Lung (tissue), 12 donors: Measurements from ENCODE around the gene HIPK2. TPM values are rescaled to one million over a fixed set of nuclear protein-coding genes. Genes with fewer than 3 reads are reported as not detected.

Experiments used
- ATAC-seq: fragments of 200-7000 bp; cut with Tn5 transposase; one replicate; pipeline ENCODE4 v1.9.1; 2020; ENCODE audit warnings: moderate number of reproducible peaks; ENCODE audit not compliant: insufficient read depth, low FRiP score
- DNase-seq, 3 donors: peaks; one replicate each; pipeline ENCODE4 v3.0.0-alpha.2; 2013 to 2017
- H3K27ac ChIP-seq, 2 donors: one replicate each; pipeline ENCODE4 v1.5.1; 2013; ENCODE audit warnings: mild to moderate bottlenecking in 2 of 2, moderate library complexity in 2 of 2, control low read depth in 1 of 2, inconsistent platforms in 1 of 2, low read depth in 1 of 2, low read length in 1 of 2
- H3K27me3 ChIP-seq, 3 donors: one replicate each; pipeline ENCODE4 v1.5.1; 2013; ENCODE audit warnings: low read length in 2 of 3; ENCODE audit not compliant: control insufficient read depth in 3 of 3, insufficient read depth in 3 of 3
- H3K36me3 ChIP-seq, 4 donors: one replicate each; pipeline ENCODE4 v1.5.1; 2013; ENCODE audit warnings: low read length in 4 of 4, mild to moderate bottlenecking in 1 of 4, moderate library complexity in 1 of 4; ENCODE audit not compliant: control insufficient read depth in 4 of 4, insufficient read depth in 4 of 4
- H3K4me1 ChIP-seq, 5 donors: one replicate each; pipeline ENCODE4 v1.5.1; 2013; ENCODE audit warnings: low read length in 5 of 5, mild to moderate bottlenecking in 2 of 5, moderate library complexity in 1 of 5; ENCODE audit not compliant: control insufficient read depth in 5 of 5, insufficient read depth in 5 of 5
- H3K4me3 ChIP-seq: one replicate; pipeline ENCODE4 v1.5.1; 2013; ENCODE audit warnings: mild to moderate bottlenecking, control low read depth, moderate library complexity
- H3K9ac ChIP-seq, 2 donors: one replicate each; pipeline ENCODE4 v1.5.1; 2013; ENCODE audit warnings: low read length in 2 of 2, control low read depth in 1 of 2; ENCODE audit not compliant: insufficient read depth in 1 of 2
- H3K9me3 ChIP-seq, 4 donors: one replicate each; pipeline ENCODE4 v1.5.1; 2013; ENCODE audit warnings: low read length in 3 of 4, mild to moderate bottlenecking in 1 of 4, moderate library complexity in 1 of 4; ENCODE audit not compliant: control insufficient read depth in 4 of 4, insufficient read depth in 3 of 4
- WGBS, 2 donors: extraction: QIAGEN DNeasy Blood & Tissue Kit; methylation state at CpG; one replicate each; pipeline ENCODE4 v1.1.7; 2013; 5-methylcytosine and 5-hydroxymethylcytosine counted together
- polyA plus RNA-seq, 2 donors: library from polyadenylated mRNA; stranded (reverse); fragments of 200-250 nt; gene quantifications; one replicate each; pipeline ENCODE4 v1.2.1, GENCODE V29; 2013
- total RNA-seq, 2 donors: library from RNA; depleted of rRNA in 1 of 2; stranded (reverse); fragments of >200 nt in 1 of 2; gene quantifications; one replicate each; pipeline ENCODE4 v1.2.1, GENCODE V29; 2014 to 2021
- TF ChIP-seq, protein P1 (sequence below): IDR thresholded peaks from 2 replicates; pipeline ENCODE4 v1.5.1; 2012; ENCODE audit warnings: mild to moderate bottlenecking; ENCODE audit errors: control extremely low read depth, extremely low read depth
- donor health status: control.
- donor health status: control.
- donor health status: Bipolar disorder and iron deficiency.
- donor health status: healthy.
- donor health status: DM: yes; HTN: yes; CAD: no.

The HIPK2 gene
- total and polyA plus RNA-seq, 4 donors = 8.7 to 65.1 (median 18.3) TPM

DNA sequence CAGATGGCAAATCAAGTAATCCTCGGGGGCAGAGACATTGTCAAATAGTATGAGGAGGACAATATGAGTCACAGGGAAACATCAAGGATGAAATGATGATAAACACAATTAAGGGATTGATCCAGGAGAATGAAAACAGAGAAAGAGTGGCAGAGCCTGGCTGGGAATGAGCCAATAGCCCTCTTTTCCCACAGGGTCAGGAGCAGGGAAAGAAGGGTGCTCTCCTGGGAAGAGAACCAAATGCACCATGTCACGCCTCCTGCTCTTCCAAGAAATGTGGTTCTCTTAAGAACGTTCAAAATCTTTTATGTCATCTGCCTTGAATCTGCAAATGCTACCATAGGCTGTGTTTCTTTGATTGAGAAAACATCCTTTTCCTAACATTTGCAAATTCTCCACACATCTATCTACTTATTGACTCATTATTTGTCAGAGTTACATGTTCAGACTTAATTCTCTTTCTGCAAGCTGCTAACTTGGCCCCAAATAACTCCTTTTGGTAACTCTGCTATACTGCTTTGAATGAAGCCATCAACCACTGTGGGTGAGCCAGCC is 50.6 kb downstream of the HIPK2 start:
- Histone ChIP-seq H3K4me1 (peaks cover 6 to 65% (median 13%) of the 10 kb centered on the region in 5 donors), H3K4me3 (no peak overlapping the region), H3K36me3 (peaks cover 0 to 4% (median 2%) of the 10 kb centered on the region in 4 donors), H3K9ac (no peak overlapping the region), H3K27ac (peak overlapping the region; percentile 63 to 67), H3K27me3 (no peaks in the 10 kb centered on the region), H3K9me3 (no peaks in the 10 kb centered on the region)
- WGBS, 2 donors = 63 to 70% methylated on average over 3 of the region's 3 CpGs
- TF ChIP-seq, protein P1, sequence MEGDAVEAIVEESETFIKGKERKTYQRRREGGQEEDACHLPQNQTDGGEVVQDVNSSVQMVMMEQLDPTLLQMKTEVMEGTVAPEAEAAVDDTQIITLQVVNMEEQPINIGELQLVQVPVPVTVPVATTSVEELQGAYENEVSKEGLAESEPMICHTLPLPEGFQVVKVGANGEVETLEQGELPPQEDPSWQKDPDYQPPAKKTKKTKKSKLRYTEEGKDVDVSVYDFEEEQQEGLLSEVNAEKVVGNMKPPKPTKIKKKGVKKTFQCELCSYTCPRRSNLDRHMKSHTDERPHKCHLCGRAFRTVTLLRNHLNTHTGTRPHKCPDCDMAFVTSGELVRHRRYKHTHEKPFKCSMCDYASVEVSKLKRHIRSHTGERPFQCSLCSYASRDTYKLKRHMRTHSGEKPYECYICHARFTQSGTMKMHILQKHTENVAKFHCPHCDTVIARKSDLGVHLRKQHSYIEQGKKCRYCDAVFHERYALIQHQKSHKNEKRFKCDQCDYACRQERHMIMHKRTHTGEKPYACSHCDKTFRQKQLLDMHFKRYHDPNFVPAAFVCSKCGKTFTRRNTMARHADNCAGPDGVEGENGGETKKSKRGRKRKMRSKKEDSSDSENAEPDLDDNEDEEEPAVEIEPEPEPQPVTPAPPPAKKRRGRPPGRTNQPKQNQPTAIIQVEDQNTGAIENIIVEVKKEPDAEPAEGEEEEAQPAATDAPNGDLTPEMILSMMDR = no peak
- ATAC-seq = no peak
- no peak for DNase-seq

DNA sequence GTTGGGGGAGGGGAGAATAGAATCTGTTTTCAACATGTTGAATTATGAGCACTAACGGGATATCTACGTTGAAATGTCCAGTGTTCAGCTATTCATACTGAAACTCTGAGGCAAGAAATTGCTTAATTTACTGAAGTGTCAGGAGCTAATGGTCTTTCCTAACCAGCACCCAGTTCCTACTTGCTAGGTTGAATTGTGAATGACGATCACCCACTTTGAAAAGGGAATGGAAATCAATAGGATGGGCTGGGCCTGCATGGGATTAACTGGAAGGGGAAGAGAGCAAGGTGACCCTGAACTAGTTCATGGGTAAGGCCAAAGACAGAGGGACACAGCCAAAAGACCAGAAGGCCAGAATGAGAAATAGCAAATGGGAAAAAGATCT is 51.3 kb downstream of the HIPK2 start:
- Histone ChIP-seq H3K27ac (peak overlapping the region; percentile 63 to 67), H3K4me1 (peaks cover 2 to 65% (median 11%) of the 10 kb centered on the region in 5 donors), H3K9me3 (no peaks in the 10 kb centered on the region), H3K36me3 (peaks cover 0 to 4% (median 2%) of the 10 kb centered on the region in 4 donors), H3K4me3 (no peak overlapping the region), H3K27me3 (no peaks in the 10 kb centered on the region), H3K9ac (no peak overlapping the region)
- WGBS, 2 donors = 31 to 68% methylated on average over 3 of the region's 3 CpGs
- DNase-seq (no peak), ATAC-seq (no peak)
- TF ChIP-seq, protein P1 = no peak

DNA sequence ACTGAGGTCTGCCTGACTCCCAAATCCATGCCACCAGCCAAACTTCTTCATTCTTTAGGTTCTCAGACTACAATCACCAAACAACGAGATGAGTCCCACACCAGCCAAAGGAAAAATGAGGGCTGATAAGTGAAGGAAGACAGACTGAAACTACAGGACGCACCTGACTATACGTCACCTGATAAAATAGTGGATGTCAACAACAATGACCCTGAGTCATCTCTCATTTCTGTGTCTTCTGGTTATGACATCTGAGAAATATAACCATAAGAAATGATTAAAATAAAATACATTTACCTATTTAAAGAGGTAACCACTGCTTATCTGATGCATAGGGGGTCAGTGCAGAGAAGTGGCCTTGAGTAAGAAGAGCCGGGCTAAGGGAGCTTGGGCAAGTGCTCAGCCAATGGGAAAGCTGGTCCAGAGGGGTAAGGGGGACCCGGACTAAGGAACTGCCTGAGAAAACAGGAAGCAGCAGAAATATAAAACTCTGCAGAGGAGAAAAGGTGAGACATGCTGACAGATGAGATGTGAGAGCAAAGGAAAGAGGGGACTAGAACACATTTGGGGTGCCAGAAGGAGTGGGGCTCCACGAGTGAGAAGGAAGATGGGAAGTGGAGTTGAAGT is 51.8 kb downstream of the HIPK2 start:
- no peak overlapping the region for H3K9ac ChIP-seq
- no peaks in the 10 kb centered on the region for H3K27me3 ChIP-seq
- H3K9me3 ChIP-seq = no peaks in the 10 kb centered on the region
- 37 to 64% methylated on average over 6 of the region's 6 CpGs for WGBS, 2 donors
- no peak overlapping the region for H3K4me3 ChIP-seq
- H3K4me1 ChIP-seq = peaks cover 2 to 64% (median 11%) of the 10 kb centered on the region in 5 donors
- TF ChIP-seq, protein P1 = no peak
- H3K36me3 ChIP-seq = peaks cover 0 to 4% (median 2%) of the 10 kb centered on the region in 4 donors
- peak overlapping the region; percentile 59 to 67 for H3K27ac ChIP-seq
- no peak for ATAC-seq
- no peak for DNase-seq
